NK-92 treated with Interleukin-12 subunit alpha and Interleukin-12 subunit beta, amount 100 ng/mL, for 24 hours (cell line): ENCODE results near the gene NRL.
"Not testable (repeated sequence)": the region's sequence is repeated elsewhere in the genome, so short reads cannot be mapped to it uniquely, and the experiment has no call there.

ENCODE experiments used
- DNase-seq: peaks from one replicate; lab custom pipeline; 2025; lab: John Stamatoyannopoulos, UW

The NRL gene

GRCh38 chr14:24051789-24052655 lies 62.7 kb downstream of the NRL start, which contains the start of gene CARMIL3:
Gene CARMIL3 (plus strand): TSS chr14:24052009. CDS start chr14:24052154, 145 bp downstream.
- peak; percentile 40 for DNase-seq

GRCh38 chr14:24051176-24051788 lies 63.5 kb downstream of the NRL start:
- no peak for DNase-seq

GRCh38 chr14:24050753-24051152 lies 64.0 kb downstream of the NRL start:
- not testable (repeated sequence) for DNase-seq

GRCh38 chr14:24049002-24049401 lies 65.7 kb downstream of the NRL start:
- not testable (repeated sequence) for DNase-seq

- DNase-seq: no peak
Observed at GRCh38 chr14:24042746-24043145, 72.0 kb downstream of the NRL start.

- DNase-seq: no peak
Observed at GRCh38 chr14:24040692-24041091, 74.1 kb downstream of the NRL start.

- DNase-seq: no peak
Observed at GRCh38 chr14:24038686-24039085, 76.1 kb downstream of the NRL start.

- no peak for DNase-seq
Observed at GRCh38 chr14:24037658-24038037, 77.1 kb downstream of the NRL start.

- not testable (repeated sequence) for DNase-seq
Observed at GRCh38 chr14:24036963-24037657, 77.6 kb downstream of the NRL start.

GRCh38 chr14:24036169-24036962 lies 78.4 kb downstream of the NRL start:
- DNase-seq: peak; percentile 43

- not testable (repeated sequence) for DNase-seq
Observed at GRCh38 chr14:24035769-24036168, 79.0 kb downstream of the NRL start.

- DNase-seq: no peak
Observed at GRCh38 chr14:24032727-24033418, 81.9 kb downstream of the NRL start.

GRCh38 chr14:24031331-24031730 lies 83.4 kb downstream of the NRL start:
- DNase-seq: not testable (repeated sequence)

- DNase-seq: not testable (repeated sequence)
Observed at GRCh38 chr14:24029687-24030086, 85.1 kb downstream of the NRL start.
